ENCODE measurements around the gene AGO4.
A peak's percentile ranks its signal among the peaks of the same experiment; 100 is the strongest.
"Not testable (repeated sequence)": the region's sequence is repeated elsewhere in the genome, so short reads cannot be mapped to it uniquely, and the experiment has no call there.

Gene AGO4

DNA sequence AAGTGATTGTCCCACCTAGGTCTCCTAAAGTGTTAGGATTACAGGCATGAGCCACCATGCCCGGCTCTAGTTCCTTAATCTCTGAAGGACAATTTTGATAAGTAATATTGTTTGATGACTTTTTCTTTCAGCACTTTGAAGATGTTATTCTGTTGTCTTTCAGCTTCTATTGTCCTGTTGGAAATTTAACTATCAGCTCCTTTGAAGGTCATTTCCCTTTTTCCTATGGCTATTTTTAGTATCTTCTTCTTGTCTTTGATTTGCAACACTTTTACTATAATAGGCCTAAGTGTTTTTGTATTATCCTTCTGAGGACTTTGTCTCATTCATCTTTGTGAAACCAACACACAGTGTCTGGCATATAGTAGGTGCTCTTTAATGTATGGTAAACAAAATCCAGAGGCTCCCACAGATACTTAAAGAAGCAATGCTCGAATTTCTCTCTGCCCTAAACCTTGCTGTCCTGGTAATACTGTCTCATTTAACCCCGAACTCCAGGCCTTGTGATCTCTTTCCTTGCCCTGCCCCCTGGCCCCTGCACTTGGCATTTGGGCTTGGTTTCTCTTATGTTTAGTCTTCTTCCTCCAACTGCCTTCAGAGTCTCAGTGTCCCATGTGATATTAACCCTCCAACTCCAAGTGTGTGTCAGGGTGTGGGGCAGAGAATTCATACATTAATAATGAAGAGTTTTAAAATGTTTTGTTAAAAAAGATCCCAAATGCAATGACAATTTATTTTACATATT lies 56.2 kb downstream of the AGO4 start:
- no peaks in the 10 kb centered on the region for H3K9me3 ChIP-seq
- in situ Hi-C loops (cut with MboI; ENCODE audit: low sequenced_read_pairs): no loop called here
- H3K36me3 ChIP-seq (replicated peaks): no peaks in the 10 kb centered on the region
- DNase-seq (ENCODE audit: low spot score in 2 of 2): no peak
- peaks cover 7% of the 10 kb centered on the region for H3K4me1 ChIP-seq
- H3K4me3 ChIP-seq: no peak overlapping the region
- H3K27me3 ChIP-seq (ENCODE audit: low read depth): no peaks in the 10 kb centered on the region

DNA sequence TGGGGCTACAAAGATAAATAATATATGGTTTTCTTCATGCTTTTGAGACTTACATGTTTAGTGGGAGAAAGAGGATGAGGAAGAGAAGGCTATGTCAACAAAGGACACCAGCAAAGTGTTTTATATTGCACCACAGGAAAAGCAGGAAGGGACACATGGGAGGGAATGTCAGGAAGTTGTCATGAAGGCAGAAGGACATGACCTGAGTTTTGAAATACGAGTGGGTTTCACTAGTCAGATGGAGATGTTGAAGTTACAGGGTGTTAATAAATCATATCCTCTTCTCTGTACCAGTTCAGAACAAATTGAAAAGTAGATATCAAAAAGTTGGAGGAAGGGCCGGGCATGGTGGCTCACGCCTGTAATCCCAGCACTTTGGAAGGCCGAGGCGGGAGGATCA lies 57.0 kb downstream of the AGO4 start:
- in situ Hi-C loops (cut with MboI; ENCODE audit: low sequenced_read_pairs): no loop called here
- Histone ChIP-seq H3K4me1 (peaks cover 8% of the 10 kb centered on the region), H3K9me3 (no peaks in the 10 kb centered on the region), H3K36me3 (replicated peaks) (no peaks in the 10 kb centered on the region), H3K27me3 (ENCODE audit: low read depth) (no peaks in the 10 kb centered on the region), H3K4me3 (no peak overlapping the region)
- no peak for DNase-seq (ENCODE audit: low spot score in 2 of 2)

DNA sequence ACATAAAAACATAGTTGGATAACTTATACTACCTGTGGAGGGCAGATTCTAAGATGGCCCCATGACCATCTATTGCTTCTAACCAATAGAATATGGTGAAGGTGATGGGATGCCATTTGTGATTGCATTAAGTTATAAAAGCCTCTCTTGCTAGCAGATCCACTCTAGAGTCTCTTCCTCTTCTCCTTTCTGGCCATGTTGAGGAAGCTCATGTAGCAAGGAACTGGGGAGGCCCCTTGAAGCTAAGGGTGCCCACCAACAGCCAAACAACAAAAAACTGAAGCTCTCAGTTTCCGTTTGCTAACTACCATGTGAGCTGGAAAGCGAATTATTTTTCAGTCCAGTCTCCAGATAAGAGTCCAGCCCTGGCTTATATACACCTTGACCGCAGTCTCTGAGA lies 59.2 kb downstream of the AGO4 start:
- in situ Hi-C loops (cut with MboI; ENCODE audit: low sequenced_read_pairs): no loop called here
- no peak for DNase-seq (ENCODE audit: low spot score in 2 of 2)
- Histone ChIP-seq H3K27me3 (ENCODE audit: low read depth) (no peaks in the 10 kb centered on the region), H3K4me1 (peaks cover 8% of the 10 kb centered on the region), H3K9me3 (no peaks in the 10 kb centered on the region), H3K36me3 (replicated peaks) (no peaks in the 10 kb centered on the region), H3K4me3 (no peak overlapping the region)

DNA sequence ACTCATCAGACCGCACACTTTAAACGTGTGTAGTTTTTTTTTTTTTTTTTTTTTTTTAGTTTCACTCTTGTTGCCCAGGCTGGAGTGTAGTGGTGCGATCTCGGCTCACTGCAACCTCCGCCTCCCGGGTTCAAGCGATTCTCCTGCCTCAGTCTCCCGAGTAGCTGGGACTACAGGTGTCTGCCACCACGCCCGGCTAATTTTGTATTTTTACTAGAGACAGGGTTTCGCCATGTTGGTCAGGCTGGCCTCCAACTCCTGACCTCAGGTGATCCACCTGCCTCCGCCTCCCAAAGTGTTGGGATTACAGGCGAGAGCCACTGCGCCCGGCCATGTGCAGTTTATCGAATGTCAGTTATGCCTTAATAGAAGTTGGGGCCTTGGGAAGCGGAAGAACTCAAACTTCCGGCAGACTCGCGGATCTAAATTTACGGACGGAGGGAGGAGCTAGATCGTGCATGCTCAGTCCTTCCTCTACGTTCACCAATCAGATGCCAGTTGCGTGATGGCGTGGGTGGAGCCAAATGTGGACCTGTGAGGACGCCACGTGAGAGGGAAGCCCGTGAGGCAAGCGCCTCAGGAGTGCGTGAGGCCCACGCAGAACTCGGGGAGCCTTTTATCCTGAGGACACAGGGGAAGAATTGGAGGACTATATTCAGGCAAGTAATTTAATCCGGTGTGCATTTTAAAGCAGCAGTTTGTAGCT lies 61.6 kb downstream of the AGO4 start:
- peak in 1 of 2 experiments; percentile 23 for DNase-seq (ENCODE audit: low spot score in 2 of 2)
- H3K4me1 ChIP-seq; in situ Hi-C loops (cut with MboI; ENCODE audit: low sequenced_read_pairs); H3K4me3 ChIP-seq; H3K9me3 ChIP-seq; H3K36me3 ChIP-seq (replicated peaks); H3K27me3 ChIP-seq (ENCODE audit: low read depth): not testable (repeated sequence)

DNA sequence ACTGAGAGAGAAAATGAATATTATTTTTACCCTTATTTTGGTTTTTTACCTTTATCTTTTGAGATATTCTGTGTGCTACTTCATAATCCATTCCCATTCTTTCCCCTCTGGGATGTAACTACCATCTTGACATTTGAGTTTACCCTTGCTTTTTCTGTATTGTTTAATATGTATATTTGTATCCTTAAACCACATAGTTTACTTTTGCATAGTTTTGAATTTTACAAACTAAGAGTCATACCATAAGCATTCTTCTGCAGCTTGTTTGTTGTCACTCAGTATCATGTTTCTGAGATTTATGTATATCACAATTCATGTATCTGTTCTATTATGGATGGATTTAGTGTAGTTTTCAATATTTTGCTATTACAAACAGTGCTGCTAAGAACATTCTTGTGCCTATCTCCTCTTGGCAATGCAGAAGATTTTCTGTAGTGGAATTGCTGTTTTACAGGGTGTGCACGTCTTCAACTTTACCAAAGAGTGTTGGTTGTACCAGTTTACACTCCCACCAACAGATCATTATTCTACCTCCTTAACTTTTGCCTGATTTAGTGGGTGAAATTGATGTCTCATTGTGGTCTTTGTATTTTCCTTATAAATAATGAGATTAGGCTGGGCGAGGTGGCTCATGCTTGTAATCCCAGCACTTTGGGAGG lies 63.0 kb downstream of the AGO4 start:
- H3K9me3 ChIP-seq: no peaks in the 10 kb centered on the region
- DNase-seq (ENCODE audit: low spot score in 2 of 2): no peak
- no peak overlapping the region for H3K4me3 ChIP-seq
- H3K27me3 ChIP-seq (ENCODE audit: low read depth): no peaks in the 10 kb centered on the region
- in situ Hi-C loops (cut with MboI; ENCODE audit: low sequenced_read_pairs): no loop called here
- no peaks in the 10 kb centered on the region for H3K36me3 ChIP-seq (replicated peaks)
- H3K4me1 ChIP-seq: peaks cover 5% of the 10 kb centered on the region

DNA sequence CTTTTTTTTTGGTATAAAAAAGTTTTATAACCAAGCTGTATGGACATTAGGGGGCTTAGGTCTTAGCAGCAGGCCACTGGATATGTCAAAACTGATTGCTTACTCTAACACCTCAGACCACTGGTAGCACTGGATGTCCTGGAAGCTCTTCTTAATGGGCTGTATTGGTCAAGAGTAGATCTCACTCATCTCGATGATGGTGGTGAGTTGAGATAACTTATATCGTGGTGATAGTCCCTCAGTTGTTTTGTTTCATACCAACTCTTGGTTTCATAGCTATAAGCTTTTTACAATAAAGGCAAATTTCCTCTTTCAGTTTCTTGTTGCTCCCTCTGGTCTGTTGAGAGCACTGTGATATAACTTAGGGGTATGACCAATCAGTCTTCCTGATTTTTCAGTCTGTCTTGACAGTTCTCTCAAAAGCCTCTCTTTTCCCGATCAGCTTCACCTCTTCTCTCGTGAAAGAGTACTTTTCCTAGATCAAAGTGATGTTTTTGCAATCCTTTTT lies 65.5 kb downstream of the AGO4 start:
- Histone ChIP-seq H3K9me3 (no peaks in the 10 kb centered on the region), H3K4me1 (peaks cover 5% of the 10 kb centered on the region), H3K27me3 (ENCODE audit: low read depth) (no peaks in the 10 kb centered on the region), H3K36me3 (replicated peaks) (no peaks in the 10 kb centered on the region), H3K4me3 (no peak overlapping the region)
- in situ Hi-C loops (cut with MboI; ENCODE audit: low sequenced_read_pairs): no loop called here
- DNase-seq (ENCODE audit: low spot score in 2 of 2): no peak

DNA sequence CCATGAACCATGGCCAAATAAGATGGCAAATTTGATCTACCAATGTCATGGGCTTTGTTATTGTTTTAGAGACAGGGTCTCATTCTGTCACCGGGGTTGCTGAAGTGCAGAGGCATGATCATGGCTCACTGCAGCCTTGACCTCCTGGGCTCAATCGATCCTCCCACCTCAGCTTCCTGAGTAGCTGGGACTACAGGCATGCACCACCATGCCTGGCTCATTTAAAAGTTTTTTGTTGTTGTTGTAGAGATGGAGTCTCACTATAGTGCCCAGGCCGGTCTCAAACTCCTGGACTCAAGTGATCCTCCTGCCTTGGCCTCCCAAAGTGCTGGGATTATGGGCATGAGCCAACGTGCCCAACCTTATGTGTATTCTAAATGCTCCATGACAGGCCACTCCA lies 66.3 kb downstream of the AGO4 start:
- H3K9me3 ChIP-seq; H3K27me3 ChIP-seq (ENCODE audit: low read depth); H3K4me3 ChIP-seq; H3K36me3 ChIP-seq (replicated peaks); in situ Hi-C loops (cut with MboI; ENCODE audit: low sequenced_read_pairs); H3K4me1 ChIP-seq; DNase-seq (ENCODE audit: low spot score in 2 of 2): not testable (repeated sequence)

DNA sequence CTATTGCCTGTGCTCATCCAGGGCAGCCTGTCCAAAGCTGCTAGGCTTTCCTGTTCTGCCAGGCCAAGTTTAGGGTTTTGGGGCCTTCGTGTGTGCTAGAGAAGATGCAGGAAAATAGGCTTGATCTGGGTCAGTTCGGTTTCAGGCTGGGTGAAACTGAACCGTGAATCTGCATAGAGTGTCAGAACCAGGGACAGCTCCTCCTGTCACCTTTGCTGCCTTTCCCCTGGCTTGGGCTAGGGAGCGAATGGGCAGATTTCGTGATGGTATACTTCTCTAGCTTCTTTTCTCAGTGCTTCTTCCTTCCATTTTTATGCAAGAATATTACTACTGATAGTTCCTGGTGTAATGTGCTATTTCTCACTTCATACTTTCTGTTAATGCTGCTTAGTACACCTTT lies 69.2 kb downstream of the AGO4 start:
- Histone ChIP-seq H3K36me3 (replicated peaks) (no peaks in the 10 kb centered on the region), H3K4me1 (no peaks in the 10 kb centered on the region), H3K9me3 (no peaks in the 10 kb centered on the region), H3K27me3 (ENCODE audit: low read depth) (no peaks in the 10 kb centered on the region), H3K4me3 (no peak overlapping the region)
- DNase-seq (ENCODE audit: low spot score in 2 of 2): peak in 1 of 2 experiments; percentile 41
- in situ Hi-C loops (cut with MboI; ENCODE audit: low sequenced_read_pairs): no loop called here

DNA sequence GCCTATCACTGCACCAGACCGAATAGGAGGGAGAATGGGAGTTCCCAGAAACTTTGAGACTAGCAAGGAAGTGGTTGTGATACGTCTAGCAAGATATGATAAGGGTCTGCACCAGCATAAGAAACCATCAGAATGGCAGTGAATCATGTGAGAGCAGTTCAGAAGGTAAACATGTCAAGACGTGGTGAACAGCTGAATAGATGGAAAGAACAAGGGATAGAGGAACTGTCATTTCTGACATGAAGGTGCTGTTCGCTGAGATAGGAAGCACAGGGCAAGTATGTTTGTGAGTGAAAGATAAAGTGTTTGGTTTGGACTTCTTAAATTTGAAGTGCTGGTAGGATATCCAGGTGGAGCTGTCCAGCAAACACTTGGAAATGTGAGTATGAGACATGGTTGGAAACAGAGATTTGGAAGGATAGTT lies 74.0 kb downstream of the AGO4 start:
- H3K27me3 ChIP-seq (ENCODE audit: low read depth): no peaks in the 10 kb centered on the region
- H3K4me1 ChIP-seq: peaks cover 21% of the 10 kb centered on the region
- H3K36me3 ChIP-seq (replicated peaks): no peaks in the 10 kb centered on the region
- H3K9me3 ChIP-seq: no peaks in the 10 kb centered on the region
- in situ Hi-C loops (cut with MboI; ENCODE audit: low sequenced_read_pairs): no loop called here
- no peak for DNase-seq (ENCODE audit: low spot score in 2 of 2)
- no peak overlapping the region for H3K4me3 ChIP-seq

DNA sequence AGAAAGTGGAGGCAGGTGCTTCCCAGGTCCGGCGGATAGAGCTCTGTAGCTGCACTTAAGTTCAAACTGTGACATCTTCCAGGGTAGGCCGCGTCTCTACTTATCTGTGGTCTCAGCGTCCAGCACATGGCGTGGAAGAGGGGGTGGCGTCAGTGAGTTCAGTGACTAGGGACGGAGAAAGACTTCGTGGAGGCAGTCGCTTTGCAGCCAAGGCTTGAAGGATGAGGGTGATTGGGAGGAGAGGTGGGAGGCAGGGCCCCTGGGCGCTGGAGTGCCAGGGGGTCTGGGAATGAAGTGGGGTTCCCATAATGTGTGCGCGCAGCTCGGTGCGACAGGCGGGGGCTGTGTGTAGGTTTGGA lies 74.7 kb downstream of the AGO4 start:
- no peaks in the 10 kb centered on the region for H3K27me3 ChIP-seq (ENCODE audit: low read depth)
- no peaks in the 10 kb centered on the region for H3K9me3 ChIP-seq
- peak overlapping the region; percentile 1 for H3K4me3 ChIP-seq
- H3K4me1 ChIP-seq: peaks cover 28% of the 10 kb centered on the region
- no peaks in the 10 kb centered on the region for H3K36me3 ChIP-seq (replicated peaks)
- no peak for DNase-seq (ENCODE audit: low spot score in 2 of 2)
- in situ Hi-C loops (cut with MboI; ENCODE audit: low sequenced_read_pairs): no loop called here

DNA sequence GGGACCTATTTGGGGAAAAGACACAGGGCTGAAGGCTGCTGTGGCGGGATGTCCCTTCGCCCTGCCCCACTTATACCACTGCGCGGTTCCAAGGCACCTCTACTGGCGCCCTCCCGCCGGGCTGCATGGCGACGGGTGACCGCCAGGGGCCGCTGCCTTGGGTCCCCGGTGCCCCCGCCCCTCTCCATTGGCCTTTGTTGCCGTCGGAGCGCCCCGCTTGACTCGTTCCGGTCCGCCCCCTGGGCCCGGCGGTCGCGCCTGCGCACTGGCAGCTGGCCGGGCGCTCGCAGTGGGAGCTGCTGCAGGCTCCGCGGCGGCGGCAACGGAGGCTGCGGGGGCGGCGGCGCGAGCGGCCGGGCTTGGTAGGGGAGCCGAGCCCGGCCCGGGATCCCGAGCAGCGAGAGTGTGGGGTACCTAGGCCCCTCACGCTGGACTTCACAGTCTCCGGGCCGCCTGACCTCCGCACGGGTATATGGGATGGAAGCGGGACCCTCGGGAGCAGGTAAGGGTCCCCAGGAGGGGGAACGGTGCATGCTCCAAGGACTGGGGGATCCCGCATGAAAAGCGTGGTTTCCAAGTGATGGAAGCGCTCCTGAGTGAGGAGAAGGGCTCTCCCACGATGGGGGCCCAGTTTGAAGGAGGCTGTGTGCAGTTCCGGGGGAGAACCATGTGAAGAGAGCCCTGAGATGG lies 75.3 kb downstream of the AGO4 start, which contains the start of gene AGO1:
Gene AGO1, plus strand, starts transcription at position 265 of the 690 bp plus-strand sequence. Its CDS starts 213 bp downstream, at position 478.
- in situ Hi-C loops (cut with MboI; ENCODE audit: low sequenced_read_pairs): no loop called here
- Histone ChIP-seq H3K9me3 (no peaks in the 10 kb centered on the region), H3K36me3 (replicated peaks) (no peaks in the 10 kb centered on the region), H3K27me3 (ENCODE audit: low read depth) (no peaks in the 10 kb centered on the region), H3K4me3 (peak within 1 kb of the TSS; percentile 95), H3K4me1 (peaks cover 33% of the 10 kb centered on the region)
- DNase-seq (ENCODE audit: low spot score in 2 of 2): peak; percentile 80 to 97

DNA sequence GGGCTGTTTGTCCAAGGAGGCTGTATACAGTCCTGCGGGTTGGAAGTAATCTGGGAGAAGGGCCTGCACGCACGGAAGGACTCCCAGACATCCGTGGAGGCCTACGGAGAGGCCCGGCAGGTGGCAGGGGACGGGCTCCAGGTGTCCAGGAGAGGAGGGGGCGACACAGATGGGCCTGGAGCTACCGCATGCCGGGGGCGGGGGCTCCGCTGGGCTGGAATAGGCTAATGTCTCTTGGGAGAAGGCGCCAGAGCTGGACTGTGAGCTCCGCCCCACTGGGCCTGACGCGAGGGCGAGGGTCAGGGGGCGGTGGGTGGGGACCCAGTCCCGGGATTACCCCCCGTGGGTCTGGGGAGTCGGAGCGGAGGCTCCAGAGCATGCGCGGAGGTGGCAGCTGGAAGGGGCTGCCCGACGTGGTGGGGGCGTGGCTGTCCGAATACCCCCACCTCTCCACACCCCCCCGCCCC lies 75.9 kb downstream of the AGO4 start:
- Histone ChIP-seq H3K9me3 (no peaks in the 10 kb centered on the region), H3K36me3 (replicated peaks) (peaks cover 3% of the 10 kb centered on the region; the same call in 1 of the 2 replicates), H3K27me3 (ENCODE audit: low read depth) (no peaks in the 10 kb centered on the region), H3K4me3 (peak overlapping the region; percentile 95), H3K4me1 (peaks cover 33% of the 10 kb centered on the region)
- peak; percentile 46 to 84 for DNase-seq (ENCODE audit: low spot score in 2 of 2)
- in situ Hi-C loops (cut with MboI; ENCODE audit: low sequenced_read_pairs): no loop called here

DNA sequence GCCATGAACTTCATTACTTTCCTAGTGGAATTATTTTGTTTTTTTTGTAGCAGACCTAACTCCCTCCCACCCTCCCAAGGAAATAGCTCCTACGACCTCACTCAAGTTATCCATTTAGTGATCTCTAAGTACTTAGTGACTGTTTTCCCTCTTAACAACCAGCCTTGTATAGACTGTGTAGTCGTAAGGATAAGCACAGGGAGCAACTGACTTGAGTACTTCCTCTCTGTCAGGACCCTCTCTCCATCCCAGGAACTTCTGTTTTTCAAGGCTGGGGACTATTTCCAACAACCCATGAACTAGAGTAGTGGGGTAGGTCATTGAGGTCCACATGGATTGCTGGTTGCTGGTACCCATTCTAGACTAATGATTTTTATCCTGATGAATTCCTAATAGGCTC lies 77.1 kb downstream of the AGO4 start:
- no peaks in the 10 kb centered on the region for H3K9me3 ChIP-seq
- DNase-seq (ENCODE audit: low spot score in 2 of 2): no peak
- no peaks in the 10 kb centered on the region for H3K27me3 ChIP-seq (ENCODE audit: low read depth)
- H3K4me3 ChIP-seq: no peak overlapping the region
- H3K4me1 ChIP-seq: peaks cover 33% of the 10 kb centered on the region
- peaks cover 9% of the 10 kb centered on the region for H3K36me3 ChIP-seq (replicated peaks)
- in situ Hi-C loops (cut with MboI; ENCODE audit: low sequenced_read_pairs): no loop called here
